Natural killer cell (primary cell): ENCODE measurements around the gene SLC25A13. TPM values are rescaled to one million over a fixed set of nuclear protein-coding genes. Genes with fewer than 3 reads are reported as not detected.

Experiments
- ATAC-seq, 3 donors: fragments of 150-1000 bp in 2 of 3; fragments of 200-7000 bp in 1 of 3; cut with Tn5 transposase; 1 replicate in 1 of 3; 2 replicates in 2 of 3; pipeline ENCODE4 v1.10.0; 2021; ENCODE audit warnings: mild to moderate bottlenecking in 2 of 3, moderate library complexity in 2 of 3
- DNase-seq, 2 donors: peaks; one replicate each; pipeline versions ENCODE4 v3.0.0 to v3.0.0-alpha.2; 2013 to 2021; ENCODE audit warnings: mixed read lengths in 1 of 2
- H3K27ac ChIP-seq: one replicate; pipeline ENCODE4 v1.5.1; 2013; ENCODE audit warnings: mild to moderate bottlenecking, low read length
- H3K27me3 ChIP-seq: one replicate; pipeline ENCODE4 v1.6.1; 2013; ENCODE audit warnings: low read length; ENCODE audit not compliant: control insufficient read depth, insufficient read depth
- H3K36me3 ChIP-seq: one replicate; pipeline ENCODE4 v1.6.1; 2013; ENCODE audit warnings: low read length; ENCODE audit not compliant: control insufficient read depth, insufficient read depth
- H3K4me1 ChIP-seq: one replicate; pipeline ENCODE4 v1.6.1; 2013; ENCODE audit warnings: low read length; ENCODE audit not compliant: control insufficient read depth, insufficient read depth
- H3K4me3 ChIP-seq: one replicate; pipeline ENCODE4 v1.5.1; 2013; ENCODE audit warnings: low read length
- H3K9me3 ChIP-seq: one replicate; pipeline ENCODE4 v1.6.1; 2013; ENCODE audit warnings: low read length; ENCODE audit not compliant: control insufficient read depth, insufficient read depth
- H3K27ac Mint-ChIP-seq, 2 donors: one replicate each; pipeline ENCODE4 v1.8.0; 2022; ENCODE audit warnings: mild to moderate bottlenecking in 2 of 2, mixed read lengths in 2 of 2, moderate library complexity in 1 of 2
- H3K27me3 Mint-ChIP-seq, 2 donors: one replicate each; pipeline ENCODE4 v1.8.0; 2022; ENCODE audit warnings: low read depth in 2 of 2, mixed read lengths in 2 of 2
- H3K36me3 Mint-ChIP-seq: one replicate; pipeline ENCODE4 v1.8.0; 2022; ENCODE audit warnings: mixed read lengths
- H3K4me1 Mint-ChIP-seq, 2 donors: one replicate each; pipeline ENCODE4 v1.8.0; 2022; ENCODE audit warnings: mixed read lengths in 2 of 2
- H3K4me3 Mint-ChIP-seq: one replicate; pipeline ENCODE4 v1.8.0; 2022; ENCODE audit warnings: mild to moderate bottlenecking, moderate library complexity, mixed read lengths
- H3K9me3 Mint-ChIP-seq, 2 donors: one replicate each; pipeline ENCODE4 v1.8.0; 2022; ENCODE audit warnings: mixed read lengths in 2 of 2
- CTCF ChIP-seq: fragments of 200-600 bp; IDR thresholded peaks from one replicate; pipeline ENCODE4 v1.8.0; 2022; ENCODE audit warnings: antibody characterized with exemption
- WGBS: methylation state at CpG from one replicate; pipeline ENCODE4 v1.1.7; 2013; ENCODE audit warnings: missing lambda C conversion rate; ENCODE audit not compliant: insufficient coverage; 5-methylcytosine and 5-hydroxymethylcytosine counted together
- intact Hi-C: fragments of 100-400 bp; cut with micrococcal nuclease; formaldehyde crosslinking; loops from one replicate; pipeline ENCODE4 v1.14.2; 2022
- total RNA-seq, 4 donors: library from RNA; stranded (reverse); fragments of 120-200 nt in 1 of 4; gene quantifications; one replicate each; pipeline versions ENCODE4 v1.2.3 to v1.2.4, GENCODE V29; 2013 to 2022

SLC25A13 gene
- total RNA-seq, 3 donors from 2014 or later (not counting 1 experiment from before 2014, with no cell fraction given): 16.9 to 20.8 (median 20.5) TPM

GRCh38 chr7:96118449-96119001 lies 203.4 kb downstream of the SLC25A13 start:
- H3K27ac Mint-ChIP-seq: peak overlapping the region in 1 of 2 donors; percentile 37

GRCh38 chr7:96116173-96116572 lies 205.7 kb downstream of the SLC25A13 start:
- H3K36me3 ChIP-seq: peaks cover 7% of the 10 kb centered on the region
- Mint-ChIP-seq H3K9me3 (no peaks in the 10 kb centered on the region), H3K27ac (no peak overlapping the region), H3K27me3 (peaks cover 5 to 16% of the 10 kb centered on the region in 2 donors), H3K4me1 (peaks cover 0 to 13% of the 10 kb centered on the region in 2 donors), H3K36me3 (peaks cover 5% of the 10 kb centered on the region), H3K4me3 (no peak overlapping the region)
- DNase-seq (no peak), ATAC-seq (no peak)
- intact Hi-C loops: no loop called here
- H3K9me3 ChIP-seq: no peaks in the 10 kb centered on the region
- H3K27ac ChIP-seq: no peak overlapping the region
- H3K4me3 ChIP-seq: no peak overlapping the region
- H3K4me1 ChIP-seq: no peaks in the 10 kb centered on the region
- no peak for TF ChIP-seq CTCF
- 89% methylated on average over 7 of the region's 7 CpGs for WGBS
- no peaks in the 10 kb centered on the region for H3K27me3 ChIP-seq

More at GRCh38 chr7:96118449-96119001, 203.4 kb downstream of the SLC25A13 start:
- H3K4me1 Mint-ChIP-seq: peaks cover 0 to 17% of the 10 kb centered on the region in 2 donors
- peaks cover 8% of the 10 kb centered on the region for H3K36me3 ChIP-seq
- H3K9me3 ChIP-seq: no peaks in the 10 kb centered on the region
- no peak for TF ChIP-seq CTCF
- no peaks in the 10 kb centered on the region for H3K9me3 Mint-ChIP-seq
- H3K4me3 ChIP-seq: no peak overlapping the region
- intact Hi-C loops: no loop called here
- H3K27ac ChIP-seq: no peak overlapping the region
- H3K4me3 Mint-ChIP-seq: no peak overlapping the region
- no peaks in the 10 kb centered on the region for H3K4me1 ChIP-seq
- 70% methylated on average over 13 of the region's 13 CpGs for WGBS
- H3K36me3 Mint-ChIP-seq: peaks cover 9% of the 10 kb centered on the region
- ATAC-seq: peak in 2 of 3 donors; percentile 59 to 80
- H3K27me3 Mint-ChIP-seq: no peaks in the 10 kb centered on the region
- no peak for DNase-seq
- H3K27me3 ChIP-seq: no peaks in the 10 kb centered on the region

GRCh38 chr7:96114190-96114589 lies 207.7 kb downstream of the SLC25A13 start:
- 91% methylated on average over 7 of the region's 7 CpGs for WGBS
- no peaks in the 10 kb centered on the region for H3K36me3 Mint-ChIP-seq
- no peak overlapping the region for H3K4me3 Mint-ChIP-seq
- H3K27me3 ChIP-seq: no peaks in the 10 kb centered on the region
- ATAC-seq: no peak
- H3K27ac ChIP-seq: no peak overlapping the region
- no peak for TF ChIP-seq CTCF
- peaks cover under 1% of the 10 kb centered on the region for H3K36me3 ChIP-seq
- peaks cover 0 to 9% of the 10 kb centered on the region in 2 donors for H3K4me1 Mint-ChIP-seq
- H3K9me3 Mint-ChIP-seq: no peaks in the 10 kb centered on the region
- no peak for DNase-seq
- H3K9me3 ChIP-seq: no peaks in the 10 kb centered on the region
- H3K4me1 ChIP-seq: no peaks in the 10 kb centered on the region
- H3K27me3 Mint-ChIP-seq: peaks cover 8 to 34% of the 10 kb centered on the region in 2 donors
- H3K4me3 ChIP-seq: no peak overlapping the region
- no peak overlapping the region for H3K27ac Mint-ChIP-seq
- intact Hi-C loops: no loop called here

- Mint-ChIP-seq H3K9me3 (no peaks in the 10 kb centered on the region), H3K27me3 (peaks cover 8 to 36% of the 10 kb centered on the region in 2 donors), H3K36me3 (no peaks in the 10 kb centered on the region), H3K4me1 (no peaks in the 10 kb centered on the region), H3K27ac (no peak overlapping the region), H3K4me3 (no peak overlapping the region)
- no peak overlapping the region for H3K27ac ChIP-seq
- H3K9me3 ChIP-seq: no peaks in the 10 kb centered on the region
- ATAC-seq (no peak), DNase-seq (no peak)
- no peaks in the 10 kb centered on the region for H3K4me1 ChIP-seq
- H3K36me3 ChIP-seq: no peaks in the 10 kb centered on the region
- intact Hi-C loops: no loop called here
- no peak for TF ChIP-seq CTCF
- no peak overlapping the region for H3K4me3 ChIP-seq
- H3K27me3 ChIP-seq: no peaks in the 10 kb centered on the region
These were observed 210.5 kb downstream of the SLC25A13 start for GRCh38 chr7:96111405-96111804.
